ENCODE results near the gene MAPKAPK3. TPM values are rescaled to one million over a fixed set of nuclear protein-coding genes. Genes with fewer than 3 reads are reported as not detected.
"Not testable (repeated sequence)": the region's sequence is repeated elsewhere in the genome, so short reads cannot be mapped to it uniquely, and the experiment has no call there.

The MAPKAPK3 gene
- polyA plus RNA-seq, 4 donors: 22.1 to 58.2 (median 53.8) TPM

DNA sequence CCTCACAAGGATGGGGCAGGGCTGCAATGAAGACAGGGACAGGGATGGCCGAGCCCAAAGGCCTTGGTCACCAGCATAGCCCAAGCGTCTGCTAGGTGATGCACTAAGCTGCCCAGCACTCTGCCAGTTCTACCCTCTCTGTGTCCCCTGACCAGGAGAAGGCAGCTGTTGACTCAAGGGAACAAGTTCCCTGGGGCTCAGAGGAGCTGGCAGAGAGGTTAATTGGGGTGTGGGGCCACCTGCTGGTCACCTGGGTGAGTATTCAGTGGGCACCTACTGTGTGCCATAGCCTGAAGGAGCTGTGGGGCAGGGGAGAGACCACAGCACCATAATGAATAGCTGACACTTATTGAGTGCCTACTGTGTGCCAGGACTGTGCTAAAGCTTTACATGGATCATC is 35.8 kb downstream of the MAPKAPK3 start:
- no peak for DNase-seq (ENCODE audit: low read depth in 4 of 4, low spot score in 3 of 4)

DNA sequence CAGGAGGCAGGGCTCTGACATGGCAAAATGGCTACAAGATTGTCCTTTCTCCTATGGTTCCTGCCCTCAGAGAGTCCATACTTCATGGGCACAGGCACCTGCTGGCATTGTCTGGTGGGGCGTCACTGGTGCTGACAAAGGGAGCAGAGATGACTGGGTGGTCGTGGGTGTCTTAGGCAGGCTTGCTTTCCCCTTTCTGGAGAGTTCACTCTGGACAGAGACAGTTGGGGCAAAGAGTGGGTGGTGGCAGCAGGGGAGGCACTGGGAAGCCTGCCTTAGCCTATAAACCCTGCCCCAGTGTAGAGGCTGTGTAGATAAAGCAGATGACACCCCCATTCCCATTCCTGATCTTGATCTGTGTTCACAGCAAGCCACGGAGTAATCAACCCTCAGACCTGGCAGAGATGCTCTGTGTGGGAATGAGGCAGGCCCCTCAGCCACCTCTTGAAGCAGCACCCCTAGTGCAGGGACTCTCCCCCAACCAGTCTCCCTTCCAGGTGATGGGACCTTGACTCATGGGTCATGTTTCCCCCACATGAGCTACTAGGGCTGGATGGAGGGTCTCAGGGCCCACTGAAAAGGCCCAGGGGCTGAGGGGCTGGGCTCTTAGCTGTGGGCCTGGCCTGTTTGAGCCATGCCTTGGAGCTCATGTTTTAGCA is 37.1 kb downstream of the MAPKAPK3 start:
- no peak for DNase-seq (ENCODE audit: low read depth in 4 of 4, low spot score in 3 of 4)

DNA sequence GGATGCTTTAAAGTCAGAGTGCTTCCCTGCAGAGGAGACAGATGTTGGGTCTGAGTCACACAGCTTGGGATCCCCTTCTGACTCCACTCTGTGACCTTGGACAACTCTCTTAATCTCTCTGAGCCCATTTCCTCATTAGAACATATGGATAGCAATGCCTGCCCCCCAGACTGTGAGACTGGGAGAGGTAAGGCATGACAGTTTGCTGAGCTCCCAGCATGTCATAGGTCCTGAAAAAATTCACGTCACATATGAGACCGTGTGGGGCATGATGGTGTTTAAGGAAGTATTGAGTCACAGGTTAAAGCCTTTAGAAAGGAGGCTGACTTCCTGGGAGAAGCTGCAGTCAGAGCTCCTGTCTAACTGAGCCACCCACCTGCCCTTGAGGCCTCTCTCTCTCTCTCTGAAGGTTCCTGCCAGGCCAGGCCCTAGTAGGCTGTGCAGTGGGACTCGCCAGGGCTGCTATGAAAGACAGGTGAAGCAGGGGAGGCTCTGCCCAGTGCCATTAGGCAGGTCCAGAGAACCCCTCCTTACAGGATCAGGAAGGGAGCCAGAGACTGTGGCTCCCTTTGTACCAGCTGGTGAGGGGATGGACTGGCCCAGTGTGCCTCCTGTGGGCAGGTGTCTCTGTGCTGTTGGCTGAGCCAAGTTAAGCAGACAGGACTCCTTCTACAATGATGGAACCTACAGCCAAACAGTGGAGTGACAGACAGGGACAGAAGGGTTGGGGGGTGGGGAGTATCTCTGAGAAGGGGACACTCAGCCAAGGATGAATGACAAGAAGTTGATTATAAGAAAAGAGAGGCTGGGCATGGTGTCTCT is 38.3 kb downstream of the MAPKAPK3 start:
- no peak for DNase-seq (ENCODE audit: low read depth in 4 of 4, low spot score in 3 of 4)

DNA sequence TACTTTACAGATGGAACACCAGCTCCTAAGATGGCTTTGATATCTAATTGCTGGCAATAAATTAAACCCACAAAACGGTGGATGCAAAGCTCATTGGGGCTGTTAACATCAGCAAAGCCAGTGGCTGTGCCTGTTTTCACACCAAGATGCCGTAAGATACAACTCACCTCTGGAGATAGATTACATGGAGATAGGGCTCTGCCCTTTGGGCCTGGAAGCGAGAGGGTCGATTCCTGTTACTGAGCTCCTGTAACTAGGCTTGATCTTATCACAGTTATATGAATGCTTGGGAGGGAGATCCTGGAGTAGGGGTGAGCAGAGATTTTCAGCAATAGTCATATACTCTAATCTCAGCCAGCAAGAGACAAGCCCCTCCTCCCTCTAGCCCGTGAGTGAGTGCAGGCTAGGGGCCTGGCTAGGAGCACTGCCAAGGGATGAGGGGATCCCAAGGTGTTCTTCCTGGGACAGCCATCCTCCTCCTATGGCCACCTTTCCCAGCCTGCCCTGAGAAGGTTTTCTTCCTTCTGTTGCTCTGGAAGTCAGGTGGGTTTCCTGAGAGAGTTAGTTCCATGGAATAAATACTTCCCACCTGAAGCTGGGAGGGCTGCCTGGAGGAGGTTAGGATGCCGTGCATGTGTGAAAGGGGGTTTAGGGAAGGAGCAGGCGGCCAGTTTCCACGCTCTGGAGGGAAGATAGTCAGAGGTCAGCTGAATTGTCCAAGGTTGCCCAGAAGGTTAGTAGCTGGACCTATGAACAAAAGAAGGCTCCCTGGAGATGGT is 39.7 kb downstream of the MAPKAPK3 start:
- no peak for DNase-seq (ENCODE audit: low read depth in 4 of 4, low spot score in 3 of 4)

DNA sequence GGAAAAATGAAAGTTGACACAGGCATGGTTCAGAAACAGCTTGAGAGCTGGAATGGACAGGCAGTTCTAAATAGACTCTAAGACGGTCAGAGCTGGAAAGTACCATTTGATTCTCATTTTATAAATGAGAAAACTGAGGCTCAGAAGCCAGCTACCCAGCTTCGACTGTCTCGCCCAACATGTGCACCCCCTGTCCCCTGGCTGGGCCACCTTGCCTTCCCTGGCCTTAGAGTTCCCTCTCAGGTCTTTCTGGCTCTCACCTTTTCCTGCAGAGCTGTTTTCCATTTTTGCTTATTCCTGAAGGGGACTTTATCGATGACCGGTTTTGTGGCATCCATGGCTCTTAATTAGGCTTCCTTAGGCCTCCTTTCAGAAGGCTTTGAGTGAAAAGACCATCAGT is 40.5 kb downstream of the MAPKAPK3 start:
- no peak for DNase-seq (ENCODE audit: low read depth in 4 of 4, low spot score in 3 of 4)

DNA sequence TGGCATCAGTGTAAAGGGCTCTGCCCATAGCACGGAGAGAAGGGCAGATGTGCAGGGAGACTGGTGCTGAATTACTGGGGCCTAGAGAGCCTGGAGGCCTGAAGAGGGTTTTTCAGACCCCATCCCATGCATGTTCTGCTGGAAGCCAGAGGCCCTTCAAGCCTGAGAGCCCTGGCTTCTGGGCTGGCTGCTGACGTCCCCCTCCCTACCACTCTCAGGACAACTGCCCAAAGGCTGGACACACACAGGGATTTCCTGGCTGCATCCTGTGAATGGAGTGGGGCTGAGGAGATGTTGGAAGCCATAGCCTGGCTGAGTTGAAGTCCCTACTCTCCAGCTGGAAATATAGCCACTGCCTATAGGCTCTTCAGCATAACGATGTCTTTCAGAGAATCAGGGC is 40.9 kb downstream of the MAPKAPK3 start:
- DNase-seq (ENCODE audit: low read depth in 4 of 4, low spot score in 3 of 4): no peak

DNA sequence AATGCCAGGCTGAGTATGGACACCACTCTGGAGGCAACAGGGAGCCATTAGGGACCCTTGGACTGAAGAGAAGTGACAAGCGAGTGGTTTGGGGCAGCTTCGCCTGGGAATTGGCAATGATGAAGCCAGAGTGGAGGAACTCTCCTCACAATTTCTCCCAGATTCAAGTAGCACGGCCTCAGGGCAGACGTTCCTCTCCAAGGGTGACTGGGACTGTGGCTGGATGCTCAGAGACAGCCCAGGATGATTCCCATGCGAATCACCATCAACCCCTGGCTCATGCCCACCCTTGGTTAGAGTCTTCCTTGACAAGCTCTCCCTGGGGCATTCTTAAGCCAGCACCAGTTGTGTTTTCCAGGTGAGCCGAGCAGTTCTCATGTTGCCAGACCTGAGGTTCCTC is 41.5 kb downstream of the MAPKAPK3 start:
- DNase-seq (ENCODE audit: low read depth in 4 of 4, low spot score in 3 of 4): no peak

DNA sequence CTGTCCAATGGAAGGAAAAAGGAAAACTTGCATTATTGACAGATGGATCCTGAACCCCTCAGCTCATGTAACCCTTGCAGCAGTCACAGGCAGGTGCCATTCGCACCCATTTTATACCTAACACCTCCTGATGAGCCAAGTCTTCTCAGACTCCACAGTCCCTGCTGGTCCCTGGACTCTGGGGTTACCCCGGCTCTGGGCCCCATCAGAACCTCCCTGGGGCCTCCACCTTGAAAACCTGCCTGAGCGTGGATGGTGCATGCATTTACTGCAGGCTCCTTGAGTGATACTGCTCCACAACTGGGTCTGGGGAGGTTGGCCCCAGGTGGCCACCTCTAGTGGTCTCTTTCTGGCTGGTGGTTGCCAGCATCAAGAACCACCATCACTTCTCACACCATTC is 41.9 kb downstream of the MAPKAPK3 start:
- no peak for DNase-seq (ENCODE audit: low read depth in 4 of 4, low spot score in 3 of 4)

DNA sequence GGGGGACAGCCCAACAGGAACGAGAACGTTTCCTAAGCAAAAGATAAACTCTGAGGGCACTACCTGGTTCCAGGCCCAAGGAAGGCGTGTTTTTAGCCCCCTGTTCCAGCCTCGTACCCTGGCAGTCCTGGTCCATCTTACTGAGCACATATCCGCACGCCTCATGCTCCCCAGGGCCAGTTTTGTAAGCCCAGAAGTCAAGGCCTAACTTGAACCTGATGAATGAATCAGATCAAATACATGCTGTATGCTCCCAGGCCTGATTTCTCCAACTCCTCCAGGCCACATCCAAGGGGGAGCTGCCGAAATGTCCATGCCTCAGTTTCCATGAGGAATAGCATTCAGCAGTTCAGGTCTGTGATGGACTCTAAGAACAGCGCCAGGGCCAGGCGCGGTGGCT is 43.4 kb downstream of the MAPKAPK3 start:
- DNase-seq (ENCODE audit: low read depth in 4 of 4, low spot score in 3 of 4): no peak

DNA sequence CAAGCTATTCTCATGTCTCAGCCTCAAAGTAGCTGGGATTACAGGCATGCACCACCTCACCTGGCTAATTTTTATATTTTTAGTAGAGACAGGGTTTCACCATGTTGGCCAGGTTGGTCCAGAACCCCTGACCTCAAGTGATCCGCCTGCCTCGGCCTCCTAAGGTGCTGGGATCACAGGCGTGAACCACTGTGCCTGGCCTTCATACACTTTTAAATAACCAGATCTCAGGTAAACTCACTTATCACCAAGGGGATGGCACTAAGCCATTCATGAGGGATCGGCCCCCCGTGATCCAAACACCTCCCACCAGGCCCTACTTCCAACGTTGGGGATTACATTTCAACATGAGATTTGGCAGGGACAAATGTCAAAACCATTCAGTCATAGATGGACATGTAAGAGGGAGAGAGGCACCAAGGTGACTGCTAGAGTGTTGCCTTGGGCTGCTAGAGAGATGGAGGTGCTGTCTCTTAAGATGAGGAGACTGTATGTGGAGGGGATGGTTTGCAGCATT is 44.4 kb downstream of the MAPKAPK3 start:
- DNase-seq (ENCODE audit: low read depth in 4 of 4, low spot score in 3 of 4): no peak

DNA sequence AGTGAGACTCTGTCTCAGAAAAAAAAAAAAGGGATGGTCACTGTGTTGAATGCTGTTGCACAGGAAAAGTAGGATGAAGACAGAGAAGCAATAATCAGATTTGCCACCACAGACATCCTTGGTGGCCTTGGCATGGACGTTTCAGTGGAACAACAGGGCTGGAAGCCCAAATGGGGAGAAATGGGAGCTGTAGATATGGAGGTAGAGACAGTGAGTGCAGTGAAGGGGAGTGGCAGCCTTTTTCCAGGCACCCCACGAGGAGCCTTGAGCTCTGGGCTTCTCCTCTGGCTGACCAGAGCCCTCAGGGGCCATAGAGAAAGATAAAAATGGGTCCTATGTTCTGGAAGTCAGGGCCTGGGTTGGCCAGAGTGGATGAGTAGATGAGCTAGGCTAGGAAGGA is 45.5 kb downstream of the MAPKAPK3 start:
- DNase-seq (ENCODE audit: low read depth in 4 of 4, low spot score in 3 of 4): no peak

DNA sequence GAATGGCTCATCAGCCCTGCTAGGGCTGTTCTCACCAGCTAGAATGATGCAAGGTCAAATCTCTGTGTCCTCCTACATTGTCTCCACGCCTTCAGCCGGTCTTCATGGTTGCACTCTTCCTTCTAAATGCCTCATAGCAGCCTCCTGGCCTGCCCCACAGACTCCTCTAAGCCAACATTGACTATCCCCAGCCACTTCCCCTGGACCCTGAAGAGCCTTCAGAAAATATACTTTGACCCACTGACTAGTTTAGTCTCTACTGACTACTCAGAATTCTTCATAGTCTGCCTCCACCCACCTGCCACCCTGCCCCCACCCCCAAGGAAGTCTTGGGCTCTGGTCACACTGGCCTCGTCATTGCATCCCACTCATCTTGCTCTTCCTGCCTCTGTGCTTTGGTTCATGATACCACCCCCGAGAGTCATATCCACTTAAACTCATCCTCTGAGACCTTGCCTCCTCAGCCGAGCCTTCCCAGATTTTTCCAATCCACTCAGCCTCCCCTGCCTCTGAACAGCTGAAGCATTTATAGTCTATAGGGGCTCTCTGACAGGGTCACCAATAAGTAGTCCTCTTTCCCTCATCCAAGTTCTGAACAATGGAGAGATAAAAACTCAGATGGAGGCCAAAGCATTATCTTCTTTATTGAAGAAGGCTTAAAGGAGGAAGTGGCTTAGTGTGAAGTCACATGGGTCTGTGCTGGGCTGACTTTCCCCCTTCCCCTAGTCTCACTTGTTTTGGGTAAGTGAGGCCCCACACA is 48.3 kb downstream of the MAPKAPK3 start:
- DNase-seq (ENCODE audit: low read depth in 4 of 4, low spot score in 3 of 4): no peak

DNA sequence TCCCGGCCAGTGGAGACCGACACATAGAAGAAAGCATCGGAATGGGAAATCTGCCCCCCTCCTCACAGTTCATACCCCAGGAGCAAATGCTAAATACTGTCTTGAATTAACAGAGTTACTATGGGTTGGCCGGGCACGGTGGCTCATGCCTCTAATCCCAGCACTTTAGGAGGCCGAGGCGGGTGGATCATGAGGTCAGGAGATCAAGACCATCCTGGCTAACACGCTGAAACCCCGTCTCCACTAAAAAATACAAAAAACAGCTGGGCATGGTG is 48.8 kb downstream of the MAPKAPK3 start:
- DNase-seq (ENCODE audit: low read depth in 4 of 4, low spot score in 3 of 4): not testable (repeated sequence)

DNA sequence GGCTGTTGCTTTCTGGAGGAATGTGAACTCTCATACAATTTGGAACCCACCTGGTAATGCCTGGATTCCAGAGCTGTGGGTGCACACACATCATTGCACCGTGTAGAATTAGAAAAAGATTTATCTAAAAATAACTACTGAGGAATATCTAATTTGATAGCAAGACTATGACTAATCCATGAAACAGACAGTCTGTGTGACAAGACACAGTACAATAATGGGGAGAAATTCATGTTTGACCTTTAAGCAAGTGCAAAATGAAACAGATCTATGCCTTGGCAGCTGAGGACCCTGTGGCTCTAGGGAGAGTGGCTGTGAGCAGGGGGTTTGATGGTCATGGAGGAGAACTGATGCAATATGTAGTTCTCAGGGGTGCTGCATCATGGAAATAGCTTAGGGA is 49.9 kb downstream of the MAPKAPK3 start:
- no peak for DNase-seq (ENCODE audit: low read depth in 4 of 4, low spot score in 3 of 4)

DNA sequence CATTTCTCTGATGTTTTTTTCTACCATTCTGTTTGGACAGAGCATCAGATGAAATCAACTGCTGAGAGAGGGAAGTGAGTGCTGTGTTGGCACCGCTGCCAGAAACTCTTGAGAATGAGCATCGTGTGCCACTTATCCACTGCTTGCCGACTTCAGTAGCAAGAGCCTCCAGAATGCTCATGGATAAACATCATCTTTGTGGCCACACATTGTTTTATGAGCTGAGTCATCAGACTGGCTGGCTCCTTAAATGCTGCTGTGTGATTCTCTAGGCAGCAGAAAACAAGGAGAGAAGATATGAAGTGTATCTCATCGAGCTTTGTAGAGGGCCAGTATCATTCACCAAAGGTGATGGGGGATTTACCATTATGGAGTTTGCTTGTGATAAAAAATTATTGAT is 54.4 kb downstream of the MAPKAPK3 start:
- DNase-seq (ENCODE audit: low read depth in 4 of 4, low spot score in 3 of 4): no peak

DNA sequence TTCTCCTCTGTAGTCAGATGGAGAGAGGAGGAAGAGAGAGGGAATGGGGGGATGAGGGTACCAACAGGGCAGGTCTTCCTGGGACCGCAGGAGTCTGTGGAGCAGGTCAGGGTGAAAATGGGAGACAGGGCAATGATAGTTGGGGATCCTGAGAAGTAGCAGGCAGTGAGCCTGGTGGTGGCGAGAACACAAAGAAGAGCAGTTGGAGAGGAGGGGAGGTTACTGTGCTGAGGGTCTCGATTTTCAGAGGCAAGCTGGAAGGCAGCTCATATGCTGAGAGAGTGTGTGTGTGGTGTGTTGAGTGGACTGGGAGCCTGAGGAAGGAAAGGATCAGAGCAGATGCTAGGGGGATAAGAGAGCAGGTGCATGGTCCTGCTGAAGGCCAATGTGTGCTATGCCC is 55.7 kb downstream of the MAPKAPK3 start:
- DNase-seq (ENCODE audit: low read depth in 4 of 4, low spot score in 3 of 4): no peak

DNA sequence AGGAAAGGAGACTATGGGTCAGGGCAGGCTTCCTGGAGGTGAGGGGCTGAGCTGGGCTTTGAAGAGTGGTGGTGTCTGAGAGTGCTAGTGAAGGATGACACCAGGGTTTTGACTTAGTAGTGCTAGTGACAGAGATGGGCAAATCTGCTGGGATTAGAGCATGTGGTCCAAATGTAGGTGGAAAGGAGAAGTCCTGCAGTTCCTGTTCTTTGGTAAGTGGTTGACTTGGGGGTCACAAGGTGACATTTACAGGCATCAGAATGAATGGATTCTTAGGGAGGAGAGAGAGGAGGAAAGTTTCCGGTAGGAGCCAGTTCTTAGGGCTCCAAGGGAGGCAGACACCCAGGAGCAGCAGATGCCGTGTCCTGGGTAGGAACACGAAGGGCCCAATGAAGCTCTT is 57.0 kb downstream of the MAPKAPK3 start:
- DNase-seq (ENCODE audit: low read depth in 4 of 4, low spot score in 3 of 4): no peak

DNA sequence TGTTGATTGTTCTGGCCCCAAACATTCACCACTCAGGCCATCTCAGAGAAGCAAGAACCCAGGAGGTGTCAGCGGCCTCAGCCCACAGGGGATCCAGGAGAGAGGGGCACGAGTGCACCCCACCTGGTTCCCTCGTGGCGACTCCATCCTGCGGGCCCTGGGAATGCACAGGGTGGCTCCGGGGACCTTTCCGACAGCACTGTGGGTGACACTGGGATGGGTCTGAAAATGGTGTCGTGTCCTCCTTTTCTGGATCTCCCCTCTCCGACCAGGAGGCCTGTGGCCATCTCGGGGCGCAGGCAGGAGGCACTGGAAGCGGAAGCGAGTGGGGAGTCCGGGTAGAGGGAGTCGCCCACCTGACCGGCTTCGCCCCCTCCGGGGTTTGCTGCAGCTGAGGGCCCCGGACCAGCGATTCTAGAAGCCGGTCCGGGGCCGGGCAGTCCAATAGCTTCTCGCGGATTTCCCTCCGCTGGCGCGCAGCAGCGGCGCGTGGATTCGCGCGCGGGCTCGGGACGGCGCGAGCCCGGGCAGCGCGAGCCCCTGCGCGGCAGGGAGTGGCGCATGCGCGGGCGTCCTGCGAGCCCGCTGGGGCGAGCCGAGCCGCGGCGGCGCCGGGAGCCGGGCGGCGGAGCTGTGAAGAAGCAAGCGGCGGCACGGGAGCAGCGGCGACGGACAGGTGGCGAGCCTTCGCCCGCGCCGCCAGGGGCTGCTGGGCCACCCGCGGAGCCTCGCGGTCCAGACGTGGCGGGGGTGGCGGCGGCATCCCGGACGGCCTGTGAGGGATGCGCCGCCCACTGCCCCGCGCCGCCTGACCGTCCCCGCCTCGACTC is 57.6 kb downstream of the MAPKAPK3 start, which contains the start of gene DOCK3:
Gene DOCK3, plus strand, starts transcription at position 579 of the 830 bp plus-strand sequence. CDS start 337 bp downstream, outside the sequence.
- peak in 3 of 4 donors; percentile 39 to 44 (median 43) for DNase-seq (ENCODE audit: low read depth in 4 of 4, low spot score in 3 of 4)

DNA sequence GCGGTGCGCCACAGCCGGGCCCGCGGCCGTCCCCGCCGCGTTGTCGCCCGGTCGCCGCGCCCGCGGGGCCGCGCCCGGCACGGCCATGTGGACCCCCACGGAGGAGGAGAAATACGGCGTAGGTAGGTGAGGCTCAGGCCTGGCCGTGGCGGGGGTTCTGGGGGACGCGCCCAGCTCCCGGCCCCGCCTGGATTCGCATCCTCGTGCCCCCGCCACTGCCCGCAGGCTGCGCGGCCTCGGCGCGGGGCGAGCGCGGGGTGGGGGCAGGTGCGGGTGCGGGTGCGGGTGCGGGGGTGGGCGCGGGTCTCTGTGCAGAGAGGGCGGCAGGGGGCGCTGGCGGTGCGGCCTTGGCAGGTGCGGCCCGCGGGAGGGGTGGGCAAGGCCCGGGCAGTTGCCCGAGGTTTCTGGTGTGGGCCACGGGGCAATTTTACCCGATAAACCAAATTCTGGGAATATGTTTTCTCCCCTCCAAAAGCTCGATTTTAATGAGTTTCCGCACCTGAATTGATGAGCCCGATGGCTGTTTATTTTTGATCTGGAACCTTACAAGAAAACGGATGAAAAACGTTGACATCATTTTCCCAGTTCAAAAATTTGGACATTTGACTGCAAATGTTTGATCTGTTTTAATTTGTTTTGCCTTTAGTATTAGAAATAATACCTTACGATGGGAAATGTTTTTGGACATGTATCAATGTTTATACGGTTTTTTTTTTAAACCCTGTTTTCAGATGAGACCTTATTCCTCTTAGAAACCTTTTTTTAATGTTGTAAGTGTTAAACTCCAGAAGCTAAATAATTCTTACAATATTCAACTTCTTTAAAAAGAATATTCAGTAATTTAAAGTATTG is 58.5 kb downstream of the MAPKAPK3 start:
- DNase-seq (ENCODE audit: low read depth in 4 of 4, low spot score in 3 of 4): no peak
